Hematopoietic multipotent progenitor cell treated with erythropoietin and hydrocortisone succinate and interleukin-3 and kit ligand, for 17 days (in vitro differentiated cells): ENCODE measurements around the gene DNAH17.

Source experiments
- DNase-seq: peaks from one replicate; pipeline ENCODE4 v3.0.0-alpha.2; 2015; ENCODE audit warnings: low spot score

Gene DNAH17

GRCh38 chr17:78577296-78577695, at the start of gene DNAH17:
DNAH17 (minus strand) TSS chr17:78577396; CDS start chr17:78575057, 2,339 bp downstream.
- no peak for DNase-seq

- DNase-seq = no peak
Observed at GRCh38 chr17:78624324-78625151, 47.3 kb upstream of the DNAH17 start.

GRCh38 chr17:78623541-78623940, 46.3 kb upstream of the DNAH17 start:
- no peak for DNase-seq

GRCh38 chr17:78622491-78623265, 45.5 kb upstream of the DNAH17 start:
- DNase-seq = no peak

- DNase-seq = no peak
Observed at GRCh38 chr17:78621720-78622490, 44.7 kb upstream of the DNAH17 start.

GRCh38 chr17:78620099-78620498, 42.9 kb upstream of the DNAH17 start:
- DNase-seq = no peak

- no peak for DNase-seq
Observed at GRCh38 chr17:78619334-78619733, 42.1 kb upstream of the DNAH17 start.

- DNase-seq = no peak
Observed at GRCh38 chr17:78618264-78619066, 41.3 kb upstream of the DNAH17 start.

GRCh38 chr17:78617511-78618061, 40.4 kb upstream of the DNAH17 start:
- no peak for DNase-seq

GRCh38 chr17:78616946-78617345, 39.8 kb upstream of the DNAH17 start:
- no peak for DNase-seq

- no peak for DNase-seq
Observed at GRCh38 chr17:78615631-78616030, 38.4 kb upstream of the DNAH17 start.

- no peak for DNase-seq
Observed at GRCh38 chr17:78613416-78613815, 36.2 kb upstream of the DNAH17 start.

- DNase-seq = no peak
Observed at GRCh38 chr17:78611607-78612006, 34.4 kb upstream of the DNAH17 start.

GRCh38 chr17:78610951-78611511, 33.8 kb upstream of the DNAH17 start:
- no peak for DNase-seq

GRCh38 chr17:78609191-78609641, 32.0 kb upstream of the DNAH17 start:
- DNase-seq = no peak

GRCh38 chr17:78608804-78609186, 31.6 kb upstream of the DNAH17 start:
- DNase-seq = no peak

- DNase-seq = no peak
Observed at GRCh38 chr17:78608122-78608803, 31.1 kb upstream of the DNAH17 start.

- no peak for DNase-seq
Observed at GRCh38 chr17:78607038-78607437, 29.8 kb upstream of the DNAH17 start.

GRCh38 chr17:78605886-78606285, 28.7 kb upstream of the DNAH17 start:
- DNase-seq = no peak

GRCh38 chr17:78605429-78605828, 28.2 kb upstream of the DNAH17 start:
- no peak for DNase-seq
